Testis (tissue), 2 donors: ENCODE results near the gene ABCB8.

Experiments used
- POLR2A ChIP-seq: fragments of 450-650 bp; IDR thresholded peaks from one replicate; pipeline ENCODE4 v1.6.1; 2017; ENCODE audit warnings: antibody characterized with exemption, mild to moderate bottlenecking, moderate library complexity
- TF ChIP-seq, protein P1 (sequence below), 3 experiments: fragments of 450-650 bp in 2 of 3; fragments of 200-600 bp in 1 of 3; sonication (generic) in 1 of 3; IDR thresholded peaks; one replicate each; pipeline ENCODE4 v1.5.1; 2016 to 2019; ENCODE audit warnings: antibody characterized with exemption in 3 of 3, mild to moderate bottlenecking in 2 of 3, moderate library complexity in 1 of 3

DNA sequence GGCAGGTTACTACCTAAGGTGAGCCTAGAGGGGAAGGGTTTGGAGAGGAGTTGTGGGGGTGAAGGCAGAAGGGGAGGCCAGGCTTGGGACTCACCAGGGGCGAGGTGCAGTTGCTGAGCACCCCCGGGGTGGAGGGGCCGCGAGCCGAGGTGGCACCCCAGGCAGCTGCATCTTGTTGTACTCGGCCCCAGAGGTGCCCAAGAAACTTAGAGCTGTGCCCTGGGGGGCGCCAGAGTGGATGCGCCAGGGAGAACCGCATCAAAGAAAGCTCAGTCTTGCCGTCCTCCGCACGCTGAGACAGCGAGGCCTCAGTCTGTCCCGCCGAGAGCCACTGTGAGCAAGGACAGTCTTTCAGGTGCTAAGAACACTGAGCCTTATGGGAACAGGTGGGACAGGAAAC, 11.3 kb upstream of the ABCB8 start:
- TF ChIP-seq, protein P1, sequence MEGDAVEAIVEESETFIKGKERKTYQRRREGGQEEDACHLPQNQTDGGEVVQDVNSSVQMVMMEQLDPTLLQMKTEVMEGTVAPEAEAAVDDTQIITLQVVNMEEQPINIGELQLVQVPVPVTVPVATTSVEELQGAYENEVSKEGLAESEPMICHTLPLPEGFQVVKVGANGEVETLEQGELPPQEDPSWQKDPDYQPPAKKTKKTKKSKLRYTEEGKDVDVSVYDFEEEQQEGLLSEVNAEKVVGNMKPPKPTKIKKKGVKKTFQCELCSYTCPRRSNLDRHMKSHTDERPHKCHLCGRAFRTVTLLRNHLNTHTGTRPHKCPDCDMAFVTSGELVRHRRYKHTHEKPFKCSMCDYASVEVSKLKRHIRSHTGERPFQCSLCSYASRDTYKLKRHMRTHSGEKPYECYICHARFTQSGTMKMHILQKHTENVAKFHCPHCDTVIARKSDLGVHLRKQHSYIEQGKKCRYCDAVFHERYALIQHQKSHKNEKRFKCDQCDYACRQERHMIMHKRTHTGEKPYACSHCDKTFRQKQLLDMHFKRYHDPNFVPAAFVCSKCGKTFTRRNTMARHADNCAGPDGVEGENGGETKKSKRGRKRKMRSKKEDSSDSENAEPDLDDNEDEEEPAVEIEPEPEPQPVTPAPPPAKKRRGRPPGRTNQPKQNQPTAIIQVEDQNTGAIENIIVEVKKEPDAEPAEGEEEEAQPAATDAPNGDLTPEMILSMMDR (IDR thresholded peaks at IDR 0.05), result no peak
- TF ChIP-seq POLR2A, result no peak
